Endodermal cell (in vitro differentiated cells): ENCODE data around the gene DNAJC9. TPM values are rescaled to one million over a fixed set of nuclear protein-coding genes. Genes with fewer than 3 reads are reported as not detected.

Experiments
- DNase-seq: peaks from one replicate; pipeline ENCODE4 v3.0.0-alpha.2; 2017
- H3K27ac ChIP-seq: 2 replicates; pipeline ENCODE4 v1.5.1; 2013; ENCODE audit warnings: mild to moderate bottlenecking, low read depth, low read length, moderate library complexity
- H3K27me3 ChIP-seq: 2 replicates; pipeline ENCODE4 v1.6.1; 2013; ENCODE audit warnings: mild to moderate bottlenecking, low read length, moderate library complexity; ENCODE audit not compliant: insufficient read depth, control insufficient read depth, poor library complexity, severe bottlenecking
- H3K36me3 ChIP-seq: 2 replicates; pipeline ENCODE4 v1.7.0; 2013; ENCODE audit warnings: mild to moderate bottlenecking, low read length, moderate library complexity; ENCODE audit not compliant: control insufficient read depth, insufficient read depth
- H3K4me1 ChIP-seq: one replicate; pipeline ENCODE4 v1.7.0; 2013; ENCODE audit warnings: low read length; ENCODE audit not compliant: control insufficient read depth, insufficient read depth
- H3K4me3 ChIP-seq: 2 replicates; pipeline ENCODE4 v1.5.1; 2013; ENCODE audit warnings: mild to moderate bottlenecking, low read length, moderate library complexity
- H3K9ac ChIP-seq: 2 replicates; pipeline ENCODE4 v1.6.1; 2013; ENCODE audit warnings: mild to moderate bottlenecking, low read length, moderate library complexity; ENCODE audit not compliant: poor library complexity, severe bottlenecking; ENCODE audit errors: extremely low read depth
- H3K9me3 ChIP-seq: 2 replicates; pipeline ENCODE4 v1.6.1; 2013; ENCODE audit warnings: mild to moderate bottlenecking, low read length, moderate library complexity; ENCODE audit not compliant: control insufficient read depth
- H3K27ac Mint-ChIP-seq: 2 replicates; pipeline ENCODE4 v1.8.0; 2020; ENCODE audit warnings: mixed read lengths
- H3K27me3 Mint-ChIP-seq: 2 replicates; pipeline ENCODE4 v1.8.0; 2021; ENCODE audit warnings: mild to moderate bottlenecking, mixed read lengths; ENCODE audit not compliant: insufficient read depth
- H3K36me3 Mint-ChIP-seq: 2 replicates; pipeline ENCODE4 v1.8.0; 2020; ENCODE audit warnings: low read depth, mixed read lengths
- H3K4me1 Mint-ChIP-seq: 2 replicates; pipeline ENCODE4 v1.8.0; 2020; ENCODE audit warnings: mixed read lengths
- H3K4me3 Mint-ChIP-seq: 2 replicates; pipeline ENCODE4 v1.8.0; 2020; ENCODE audit warnings: mild to moderate bottlenecking, moderate library complexity, mixed read lengths
- H3K9me3 Mint-ChIP-seq: 2 replicates; pipeline ENCODE4 v1.8.0; 2020; ENCODE audit warnings: mild to moderate bottlenecking, mixed read lengths
- CTCF ChIP-seq: fragments of 200-600 bp; sonication (generic); conservative IDR thresholded peaks from 2 replicates; pipeline ENCODE4 v1.5.0; 2021; ENCODE audit warnings: antibody characterized with exemption, mild to moderate bottlenecking
- WGBS, 2 experiments: methylation state at CpG; one replicate each; pipeline versions ENCODE4 v1.1.5 to v1.1.7; 2013; ENCODE audit warnings: missing lambda C conversion rate in 2 of 2, mixed read lengths in 1 of 2; ENCODE audit not compliant: insufficient coverage in 1 of 2, insufficient read length in 1 of 2; 5-methylcytosine and 5-hydroxymethylcytosine counted together
- total RNA-seq, 2 donors: library from RNA; stranded (reverse); fragmentation: NEBNext Ultra II Directional in 1 of 2; extraction: Animal tissue kit (Norgen Biotek cat#: 25700) in 1 of 2; gene quantifications; 2 replicates in 1 of 2; 3 replicates in 1 of 2; pipeline ENCODE4 v1.2.1, GENCODE V29; 2021

Gene DNAJC9
- total RNA-seq, 2 donors from 2014 or later = 33.3 to 37.1 TPM

- 86% methylated on average over 1 of the region's 1 CpG; no CpG with 5 or more reads in 1 of the 2 experiments for WGBS, 2 experiments
- no peaks in the 10 kb centered on the region for H3K36me3 Mint-ChIP-seq
Measured at GRCh38 chr10:73287441-73287840, 40.4 kb upstream of the DNAJC9 start.

GRCh38 chr10:73281097-73281496, 34.0 kb upstream of the DNAJC9 start:
- 94% methylated on average over 3 of the region's 3 CpGs; no CpG with 5 or more reads in 1 of the 2 experiments for WGBS, 2 experiments
- no peaks in the 10 kb centered on the region for H3K36me3 ChIP-seq
- H3K9ac ChIP-seq = no peak overlapping the region
- H3K27ac ChIP-seq = no peak overlapping the region
- H3K4me3 ChIP-seq = no peak overlapping the region
- DNase-seq = no peak
- H3K9me3 Mint-ChIP-seq = peaks cover 2% of the 10 kb centered on the region
- H3K27me3 Mint-ChIP-seq = no peaks in the 10 kb centered on the region
- no peak overlapping the region for H3K27ac Mint-ChIP-seq
- H3K36me3 Mint-ChIP-seq = no peaks in the 10 kb centered on the region
- no peaks in the 10 kb centered on the region for H3K9me3 ChIP-seq
- H3K4me3 Mint-ChIP-seq = no peak overlapping the region
- no peaks in the 10 kb centered on the region for H3K4me1 ChIP-seq
- H3K4me1 Mint-ChIP-seq = no peaks in the 10 kb centered on the region
- no peaks in the 10 kb centered on the region for H3K27me3 ChIP-seq
- TF ChIP-seq CTCF = no peak

More at GRCh38 chr10:73287441-73287840, 40.4 kb upstream of the DNAJC9 start:
- Histone ChIP-seq H3K9ac (no peak overlapping the region), H3K9me3 (peaks cover 19% of the 10 kb centered on the region), H3K27ac (no peak overlapping the region), H3K4me1 (no peaks in the 10 kb centered on the region), H3K36me3 (no peaks in the 10 kb centered on the region), H3K27me3 (no peaks in the 10 kb centered on the region), H3K4me3 (no peak overlapping the region)
- no peak for TF ChIP-seq CTCF
- Mint-ChIP-seq H3K9me3 (peaks cover 23% of the 10 kb centered on the region), H3K27me3 (no peaks in the 10 kb centered on the region), H3K4me3 (no peak overlapping the region), H3K27ac (no peak overlapping the region), H3K4me1 (no peaks in the 10 kb centered on the region)
- DNase-seq = no peak

- Mint-ChIP-seq H3K27ac (no peak overlapping the region), H3K9me3 (peaks cover 16% of the 10 kb centered on the region)
- TF ChIP-seq CTCF = no peak
Measured at GRCh38 chr10:73264423-73264822, 17.4 kb upstream of the DNAJC9 start.

More at GRCh38 chr10:73264423-73264822, 17.4 kb upstream of the DNAJC9 start:
- Histone ChIP-seq H3K36me3 (no peaks in the 10 kb centered on the region), H3K27me3 (no peaks in the 10 kb centered on the region), H3K4me1 (no peaks in the 10 kb centered on the region), H3K9me3 (peaks cover 18% of the 10 kb centered on the region), H3K27ac (no peak overlapping the region), H3K4me3 (no peak overlapping the region), H3K9ac (no peak overlapping the region)
- Mint-ChIP-seq H3K4me1 (peaks cover 1% of the 10 kb centered on the region), H3K27me3 (no peaks in the 10 kb centered on the region), H3K36me3 (no peaks in the 10 kb centered on the region), H3K4me3 (no peak overlapping the region)
- no peak for DNase-seq
- 98 to 100% methylated on average over 1 to 2 of the region's 2 CpGs for WGBS, 2 experiments
